ENCODE data around the gene RIN3.

DNA sequence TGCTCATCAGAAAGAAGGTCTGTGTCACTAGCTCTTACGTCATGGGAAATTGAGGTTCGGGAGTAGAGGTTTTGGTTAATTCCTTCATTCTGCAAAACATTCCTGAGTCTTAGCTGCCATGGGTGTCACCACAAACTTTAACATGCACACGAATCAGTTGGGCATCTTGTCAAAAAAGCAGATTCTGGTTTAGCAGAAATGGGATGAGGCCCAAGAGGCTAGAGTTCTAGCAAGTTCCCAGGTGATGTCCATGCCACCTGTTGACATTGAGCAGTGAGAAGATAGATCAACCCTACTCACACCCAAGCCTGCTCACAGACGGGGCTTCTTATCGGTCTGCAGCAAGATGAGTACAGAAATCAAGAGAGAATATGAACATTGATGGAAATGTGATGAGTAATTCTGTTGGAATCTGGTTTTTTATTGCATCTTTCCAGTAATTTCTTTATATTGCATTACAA lies 11.7 kb upstream of the RIN3 start:
- TF ChIP-seq EZH2phosphoT487 (IDR thresholded peaks at IDR 0.05; ENCODE audit: low read length) = no peak
- TF ChIP-seq, protein P1, sequence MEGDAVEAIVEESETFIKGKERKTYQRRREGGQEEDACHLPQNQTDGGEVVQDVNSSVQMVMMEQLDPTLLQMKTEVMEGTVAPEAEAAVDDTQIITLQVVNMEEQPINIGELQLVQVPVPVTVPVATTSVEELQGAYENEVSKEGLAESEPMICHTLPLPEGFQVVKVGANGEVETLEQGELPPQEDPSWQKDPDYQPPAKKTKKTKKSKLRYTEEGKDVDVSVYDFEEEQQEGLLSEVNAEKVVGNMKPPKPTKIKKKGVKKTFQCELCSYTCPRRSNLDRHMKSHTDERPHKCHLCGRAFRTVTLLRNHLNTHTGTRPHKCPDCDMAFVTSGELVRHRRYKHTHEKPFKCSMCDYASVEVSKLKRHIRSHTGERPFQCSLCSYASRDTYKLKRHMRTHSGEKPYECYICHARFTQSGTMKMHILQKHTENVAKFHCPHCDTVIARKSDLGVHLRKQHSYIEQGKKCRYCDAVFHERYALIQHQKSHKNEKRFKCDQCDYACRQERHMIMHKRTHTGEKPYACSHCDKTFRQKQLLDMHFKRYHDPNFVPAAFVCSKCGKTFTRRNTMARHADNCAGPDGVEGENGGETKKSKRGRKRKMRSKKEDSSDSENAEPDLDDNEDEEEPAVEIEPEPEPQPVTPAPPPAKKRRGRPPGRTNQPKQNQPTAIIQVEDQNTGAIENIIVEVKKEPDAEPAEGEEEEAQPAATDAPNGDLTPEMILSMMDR (IDR thresholded peaks at IDR 0.05; ENCODE audit: low read length) = no peak
- no peak for TF ChIP-seq EZH2 (optimal IDR thresholded peaks at IDR 0.05; ENCODE audit: low read depth, low read length)
